ENCODE data around the gene C15orf40. TPM values are rescaled to one million over a fixed set of nuclear protein-coding genes. Genes with fewer than 3 reads are reported as not detected.

C15orf40 gene
- total RNA-seq, 1 experiment from 2014 or later = 27.5 TPM

DNA sequence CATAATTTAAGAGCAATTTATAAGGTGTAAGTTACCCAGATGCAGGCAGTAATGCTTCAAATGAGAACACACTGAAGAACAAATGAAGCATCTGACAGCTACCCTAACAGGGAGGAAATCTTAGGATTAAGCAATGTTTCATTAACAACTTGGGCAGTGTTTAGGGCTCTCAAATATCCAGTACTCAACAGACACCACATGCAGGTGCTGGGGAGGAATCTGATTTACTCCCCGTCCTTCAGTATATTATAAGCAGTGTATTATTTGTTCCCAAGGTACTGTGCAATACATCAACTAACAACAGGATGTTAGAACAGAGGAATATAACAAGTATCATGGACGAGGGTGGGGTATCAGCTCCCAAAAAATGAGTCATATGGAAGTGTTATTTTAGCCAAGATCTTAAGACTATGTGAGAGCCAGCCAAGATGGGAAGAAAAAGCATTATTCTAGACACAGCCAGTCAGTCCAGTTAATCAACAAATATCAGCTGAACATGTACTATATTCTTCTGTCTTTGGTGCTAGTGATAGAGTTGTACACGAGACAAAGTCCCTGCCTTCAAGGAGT, 35.2 kb upstream of the C15orf40 start:
- H3K4me1 Mint-ChIP-seq = no peaks in the 10 kb centered on the region
- ATAC-seq (no peak), DNase-seq (ENCODE audit: low spot score) (no peak)
- no peaks in the 10 kb centered on the region for H3K27me3 Mint-ChIP-seq (ENCODE audit: low read depth)
- POLR2A ChIA-PET = no interaction called here
- no peaks in the 10 kb centered on the region for H3K9me3 Mint-ChIP-seq
- H3K27ac Mint-ChIP-seq = no peak overlapping the region
- CTCF ChIA-PET = no interaction called here
- TF ChIP-seq, protein P1, sequence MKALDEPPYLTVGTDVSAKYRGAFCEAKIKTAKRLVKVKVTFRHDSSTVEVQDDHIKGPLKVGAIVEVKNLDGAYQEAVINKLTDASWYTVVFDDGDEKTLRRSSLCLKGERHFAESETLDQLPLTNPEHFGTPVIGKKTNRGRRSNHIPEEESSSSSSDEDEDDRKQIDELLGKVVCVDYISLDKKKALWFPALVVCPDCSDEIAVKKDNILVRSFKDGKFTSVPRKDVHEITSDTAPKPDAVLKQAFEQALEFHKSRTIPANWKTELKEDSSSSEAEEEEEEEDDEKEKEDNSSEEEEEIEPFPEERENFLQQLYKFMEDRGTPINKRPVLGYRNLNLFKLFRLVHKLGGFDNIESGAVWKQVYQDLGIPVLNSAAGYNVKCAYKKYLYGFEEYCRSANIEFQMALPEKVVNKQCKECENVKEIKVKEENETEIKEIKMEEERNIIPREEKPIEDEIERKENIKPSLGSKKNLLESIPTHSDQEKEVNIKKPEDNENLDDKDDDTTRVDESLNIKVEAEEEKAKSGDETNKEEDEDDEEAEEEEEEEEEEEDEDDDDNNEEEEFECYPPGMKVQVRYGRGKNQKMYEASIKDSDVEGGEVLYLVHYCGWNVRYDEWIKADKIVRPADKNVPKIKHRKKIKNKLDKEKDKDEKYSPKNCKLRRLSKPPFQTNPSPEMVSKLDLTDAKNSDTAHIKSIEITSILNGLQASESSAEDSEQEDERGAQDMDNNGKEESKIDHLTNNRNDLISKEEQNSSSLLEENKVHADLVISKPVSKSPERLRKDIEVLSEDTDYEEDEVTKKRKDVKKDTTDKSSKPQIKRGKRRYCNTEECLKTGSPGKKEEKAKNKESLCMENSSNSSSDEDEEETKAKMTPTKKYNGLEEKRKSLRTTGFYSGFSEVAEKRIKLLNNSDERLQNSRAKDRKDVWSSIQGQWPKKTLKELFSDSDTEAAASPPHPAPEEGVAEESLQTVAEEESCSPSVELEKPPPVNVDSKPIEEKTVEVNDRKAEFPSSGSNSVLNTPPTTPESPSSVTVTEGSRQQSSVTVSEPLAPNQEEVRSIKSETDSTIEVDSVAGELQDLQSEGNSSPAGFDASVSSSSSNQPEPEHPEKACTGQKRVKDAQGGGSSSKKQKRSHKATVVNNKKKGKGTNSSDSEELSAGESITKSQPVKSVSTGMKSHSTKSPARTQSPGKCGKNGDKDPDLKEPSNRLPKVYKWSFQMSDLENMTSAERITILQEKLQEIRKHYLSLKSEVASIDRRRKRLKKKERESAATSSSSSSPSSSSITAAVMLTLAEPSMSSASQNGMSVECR (CRISPR knock-in tag; IDR thresholded peaks at IDR 0.05; ENCODE audit: borderline replicate concordance) = no peak
- TF ChIP-seq, protein P2, sequence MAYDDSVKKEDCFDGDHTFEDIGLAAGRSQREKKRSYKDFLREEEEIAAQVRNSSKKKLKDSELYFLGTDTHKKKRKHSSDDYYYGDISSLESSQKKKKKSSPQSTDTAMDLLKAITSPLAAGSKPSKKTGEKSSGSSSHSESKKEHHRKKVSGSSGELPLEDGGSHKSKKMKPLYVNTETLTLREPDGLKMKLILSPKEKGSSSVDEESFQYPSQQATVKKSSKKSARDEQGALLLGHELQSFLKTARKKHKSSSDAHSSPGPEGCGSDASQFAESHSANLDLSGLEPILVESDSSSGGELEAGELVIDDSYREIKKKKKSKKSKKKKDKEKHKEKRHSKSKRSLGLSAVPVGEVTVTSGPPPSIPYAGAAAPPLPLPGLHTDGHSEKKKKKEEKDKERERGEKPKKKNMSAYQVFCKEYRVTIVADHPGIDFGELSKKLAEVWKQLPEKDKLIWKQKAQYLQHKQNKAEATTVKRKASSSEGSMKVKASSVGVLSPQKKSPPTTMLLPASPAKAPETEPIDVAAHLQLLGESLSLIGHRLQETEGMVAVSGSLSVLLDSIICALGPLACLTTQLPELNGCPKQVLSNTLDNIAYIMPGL (CRISPR knock-in tag; IDR thresholded peaks at IDR 0.05) = no peak
- TF ChIP-seq, protein P3, sequence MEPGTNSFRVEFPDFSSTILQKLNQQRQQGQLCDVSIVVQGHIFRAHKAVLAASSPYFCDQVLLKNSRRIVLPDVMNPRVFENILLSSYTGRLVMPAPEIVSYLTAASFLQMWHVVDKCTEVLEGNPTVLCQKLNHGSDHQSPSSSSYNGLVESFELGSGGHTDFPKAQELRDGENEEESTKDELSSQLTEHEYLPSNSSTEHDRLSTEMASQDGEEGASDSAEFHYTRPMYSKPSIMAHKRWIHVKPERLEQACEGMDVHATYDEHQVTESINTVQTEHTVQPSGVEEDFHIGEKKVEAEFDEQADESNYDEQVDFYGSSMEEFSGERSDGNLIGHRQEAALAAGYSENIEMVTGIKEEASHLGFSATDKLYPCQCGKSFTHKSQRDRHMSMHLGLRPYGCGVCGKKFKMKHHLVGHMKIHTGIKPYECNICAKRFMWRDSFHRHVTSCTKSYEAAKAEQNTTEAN (CRISPR knock-in tag; IDR thresholded peaks at IDR 0.05) = no peak
- TF ChIP-seq, protein P4, sequence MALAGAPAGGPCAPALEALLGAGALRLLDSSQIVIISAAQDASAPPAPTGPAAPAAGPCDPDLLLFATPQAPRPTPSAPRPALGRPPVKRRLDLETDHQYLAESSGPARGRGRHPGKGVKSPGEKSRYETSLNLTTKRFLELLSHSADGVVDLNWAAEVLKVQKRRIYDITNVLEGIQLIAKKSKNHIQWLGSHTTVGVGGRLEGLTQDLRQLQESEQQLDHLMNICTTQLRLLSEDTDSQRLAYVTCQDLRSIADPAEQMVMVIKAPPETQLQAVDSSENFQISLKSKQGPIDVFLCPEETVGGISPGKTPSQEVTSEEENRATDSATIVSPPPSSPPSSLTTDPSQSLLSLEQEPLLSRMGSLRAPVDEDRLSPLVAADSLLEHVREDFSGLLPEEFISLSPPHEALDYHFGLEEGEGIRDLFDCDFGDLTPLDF (CRISPR knock-in tag; IDR thresholded peaks at IDR 0.05) = no peak
- TF ChIP-seq HMGA2 (CRISPR knock-in tag; IDR thresholded peaks at IDR 0.05) = no peak
- TF ChIP-seq, protein P5, sequence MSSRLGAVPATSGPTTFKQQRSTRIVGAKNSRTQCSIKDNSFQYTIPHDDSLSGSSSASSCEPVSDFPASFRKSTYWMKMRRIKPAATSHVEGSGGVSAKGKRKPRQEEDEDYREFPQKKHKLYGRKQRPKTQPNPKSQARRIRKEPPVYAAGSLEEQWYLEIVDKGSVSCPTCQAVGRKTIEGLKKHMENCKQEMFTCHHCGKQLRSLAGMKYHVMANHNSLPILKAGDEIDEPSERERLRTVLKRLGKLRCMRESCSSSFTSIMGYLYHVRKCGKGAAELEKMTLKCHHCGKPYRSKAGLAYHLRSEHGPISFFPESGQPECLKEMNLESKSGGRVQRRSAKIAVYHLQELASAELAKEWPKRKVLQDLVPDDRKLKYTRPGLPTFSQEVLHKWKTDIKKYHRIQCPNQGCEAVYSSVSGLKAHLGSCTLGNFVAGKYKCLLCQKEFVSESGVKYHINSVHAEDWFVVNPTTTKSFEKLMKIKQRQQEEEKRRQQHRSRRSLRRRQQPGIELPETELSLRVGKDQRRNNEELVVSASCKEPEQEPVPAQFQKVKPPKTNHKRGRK (CRISPR knock-in tag; IDR thresholded peaks at IDR 0.05; ENCODE audit: borderline replicate concordance) = no peak
- no peak for TF ChIP-seq NFE2L1 (CRISPR knock-in tag; IDR thresholded peaks at IDR 0.05)
- TF ChIP-seq NR2C2 (CRISPR knock-in tag; IDR thresholded peaks at IDR 0.05) = no peak
- TF ChIP-seq PRRX2 (CRISPR knock-in tag; IDR thresholded peaks at IDR 0.05) = no peak
- TF ChIP-seq ZBTB21 (CRISPR knock-in tag; IDR thresholded peaks at IDR 0.05; ENCODE audit: borderline replicate concordance) = no peak
- TF ChIP-seq, protein P6, sequence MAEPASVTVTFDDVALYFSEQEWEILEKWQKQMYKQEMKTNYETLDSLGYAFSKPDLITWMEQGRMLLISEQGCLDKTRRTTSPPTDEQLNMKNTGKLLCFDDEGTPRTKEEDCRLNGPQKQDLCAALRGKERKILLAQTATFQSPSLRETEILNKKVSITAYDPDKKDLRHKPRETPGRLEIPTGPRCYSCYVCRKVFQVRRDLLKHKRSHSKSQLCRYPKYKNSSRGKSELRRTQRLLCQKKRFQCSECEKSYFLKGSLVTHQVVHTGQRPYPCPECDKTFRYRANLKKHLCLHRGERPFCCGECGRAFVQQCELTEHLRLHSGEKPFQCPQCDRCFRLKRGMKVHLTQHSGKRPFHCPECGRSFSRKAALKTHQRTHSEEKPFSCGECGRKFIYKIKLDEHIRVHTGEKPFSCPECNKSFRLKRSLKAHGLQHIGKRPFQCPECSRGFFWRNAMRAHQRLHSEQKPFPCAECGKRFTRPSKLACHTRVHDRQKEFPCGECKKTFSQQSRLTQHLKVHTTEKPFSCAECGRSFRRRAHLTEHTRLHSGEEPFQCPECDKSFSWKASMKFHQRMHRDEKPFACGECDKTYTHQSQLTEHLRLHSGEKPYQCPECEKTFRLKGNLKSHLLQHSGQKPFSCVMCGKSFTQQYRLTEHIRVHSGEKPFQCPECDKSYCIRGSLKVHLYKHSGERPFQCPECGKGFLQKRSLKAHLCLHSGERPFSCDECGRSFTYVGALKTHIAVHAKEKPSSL (CRISPR knock-in tag; conservative IDR thresholded peaks at IDR 0.05) = no peak
- TF ChIP-seq, protein P7, sequence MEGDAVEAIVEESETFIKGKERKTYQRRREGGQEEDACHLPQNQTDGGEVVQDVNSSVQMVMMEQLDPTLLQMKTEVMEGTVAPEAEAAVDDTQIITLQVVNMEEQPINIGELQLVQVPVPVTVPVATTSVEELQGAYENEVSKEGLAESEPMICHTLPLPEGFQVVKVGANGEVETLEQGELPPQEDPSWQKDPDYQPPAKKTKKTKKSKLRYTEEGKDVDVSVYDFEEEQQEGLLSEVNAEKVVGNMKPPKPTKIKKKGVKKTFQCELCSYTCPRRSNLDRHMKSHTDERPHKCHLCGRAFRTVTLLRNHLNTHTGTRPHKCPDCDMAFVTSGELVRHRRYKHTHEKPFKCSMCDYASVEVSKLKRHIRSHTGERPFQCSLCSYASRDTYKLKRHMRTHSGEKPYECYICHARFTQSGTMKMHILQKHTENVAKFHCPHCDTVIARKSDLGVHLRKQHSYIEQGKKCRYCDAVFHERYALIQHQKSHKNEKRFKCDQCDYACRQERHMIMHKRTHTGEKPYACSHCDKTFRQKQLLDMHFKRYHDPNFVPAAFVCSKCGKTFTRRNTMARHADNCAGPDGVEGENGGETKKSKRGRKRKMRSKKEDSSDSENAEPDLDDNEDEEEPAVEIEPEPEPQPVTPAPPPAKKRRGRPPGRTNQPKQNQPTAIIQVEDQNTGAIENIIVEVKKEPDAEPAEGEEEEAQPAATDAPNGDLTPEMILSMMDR (IDR thresholded peaks at IDR 0.05) = no peak
- TF ChIP-seq, protein P8, sequence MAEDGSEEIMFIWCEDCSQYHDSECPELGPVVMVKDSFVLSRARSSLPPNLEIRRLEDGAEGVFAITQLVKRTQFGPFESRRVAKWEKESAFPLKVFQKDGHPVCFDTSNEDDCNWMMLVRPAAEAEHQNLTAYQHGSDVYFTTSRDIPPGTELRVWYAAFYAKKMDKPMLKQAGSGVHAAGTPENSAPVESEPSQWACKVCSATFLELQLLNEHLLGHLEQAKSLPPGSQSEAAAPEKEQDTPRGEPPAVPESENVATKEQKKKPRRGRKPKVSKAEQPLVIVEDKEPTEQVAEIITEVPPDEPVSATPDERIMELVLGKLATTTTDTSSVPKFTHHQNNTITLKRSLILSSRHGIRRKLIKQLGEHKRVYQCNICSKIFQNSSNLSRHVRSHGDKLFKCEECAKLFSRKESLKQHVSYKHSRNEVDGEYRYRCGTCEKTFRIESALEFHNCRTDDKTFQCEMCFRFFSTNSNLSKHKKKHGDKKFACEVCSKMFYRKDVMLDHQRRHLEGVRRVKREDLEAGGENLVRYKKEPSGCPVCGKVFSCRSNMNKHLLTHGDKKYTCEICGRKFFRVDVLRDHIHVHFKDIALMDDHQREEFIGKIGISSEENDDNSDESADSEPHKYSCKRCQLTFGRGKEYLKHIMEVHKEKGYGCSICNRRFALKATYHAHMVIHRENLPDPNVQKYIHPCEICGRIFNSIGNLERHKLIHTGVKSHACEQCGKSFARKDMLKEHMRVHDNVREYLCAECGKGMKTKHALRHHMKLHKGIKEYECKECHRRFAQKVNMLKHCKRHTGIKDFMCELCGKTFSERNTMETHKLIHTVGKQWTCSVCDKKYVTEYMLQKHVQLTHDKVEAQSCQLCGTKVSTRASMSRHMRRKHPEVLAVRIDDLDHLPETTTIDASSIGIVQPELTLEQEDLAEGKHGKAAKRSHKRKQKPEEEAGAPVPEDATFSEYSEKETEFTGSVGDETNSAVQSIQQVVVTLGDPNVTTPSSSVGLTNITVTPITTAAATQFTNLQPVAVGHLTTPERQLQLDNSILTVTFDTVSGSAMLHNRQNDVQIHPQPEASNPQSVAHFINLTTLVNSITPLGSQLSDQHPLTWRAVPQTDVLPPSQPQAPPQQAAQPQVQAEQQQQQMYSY (CRISPR knock-in tag; IDR thresholded peaks at IDR 0.05) = no peak
- TF ChIP-seq, protein P9, sequence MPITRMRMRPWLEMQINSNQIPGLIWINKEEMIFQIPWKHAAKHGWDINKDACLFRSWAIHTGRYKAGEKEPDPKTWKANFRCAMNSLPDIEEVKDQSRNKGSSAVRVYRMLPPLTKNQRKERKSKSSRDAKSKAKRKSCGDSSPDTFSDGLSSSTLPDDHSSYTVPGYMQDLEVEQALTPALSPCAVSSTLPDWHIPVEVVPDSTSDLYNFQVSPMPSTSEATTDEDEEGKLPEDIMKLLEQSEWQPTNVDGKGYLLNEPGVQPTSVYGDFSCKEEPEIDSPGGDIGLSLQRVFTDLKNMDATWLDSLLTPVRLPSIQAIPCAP (CRISPR knock-in tag; IDR thresholded peaks at IDR 0.05) = no peak
- no peak for TF ChIP-seq SOX15 (CRISPR knock-in tag; IDR thresholded peaks at IDR 0.05)
- TF ChIP-seq JUN (CRISPR knock-in tag; IDR thresholded peaks at IDR 0.05) = no peak
- TF ChIP-seq ZNF121 (CRISPR knock-in tag; IDR thresholded peaks at IDR 0.05) = no peak
- H3K36me3 Mint-ChIP-seq = peaks cover 47% of the 10 kb centered on the region
- no peak overlapping the region for H3K4me3 Mint-ChIP-seq

All from WTC11 (cell line).